ENCODE data around the gene SMCO1.
"Not testable (repeated sequence)": the region's sequence is repeated elsewhere in the genome, so short reads cannot be mapped to it uniquely, and the experiment has no call there.

SMCO1 gene

GRCh38 chr3:196486263-196486662 lies 28.9 kb downstream of the SMCO1 start:
- DNase-seq, result no peak

- no peak for DNase-seq
Measured at GRCh38 chr3:196477678-196478077, 37.5 kb downstream of the SMCO1 start.

- DNase-seq, result no peak
Measured at GRCh38 chr3:196472286-196472685, 42.9 kb downstream of the SMCO1 start.

- no peak for DNase-seq
Measured at GRCh38 chr3:196471551-196471950, 43.6 kb downstream of the SMCO1 start.

- not testable (repeated sequence) for DNase-seq
Measured at GRCh38 chr3:196470182-196470581, 45.0 kb downstream of the SMCO1 start.

DNA sequence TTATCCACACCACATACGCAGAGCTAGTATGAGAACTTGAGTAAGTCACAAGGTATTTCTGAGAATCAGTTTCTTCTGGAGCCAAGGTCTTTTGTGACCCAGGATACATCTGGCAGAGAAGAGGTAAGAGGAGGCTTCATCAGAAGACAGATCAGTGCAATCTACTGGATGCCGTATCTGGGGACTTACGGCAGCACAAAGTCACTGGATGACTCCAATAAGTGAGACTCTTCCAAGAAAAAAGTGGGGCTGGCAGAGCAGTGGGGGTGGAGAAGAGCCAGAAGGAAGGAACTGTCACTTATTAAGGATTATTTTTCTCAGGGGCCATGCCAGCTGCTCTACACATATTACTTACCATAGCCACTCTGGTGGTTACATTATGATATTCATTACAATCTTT lies 51.3 kb downstream of the SMCO1 start:
- no peak for DNase-seq

DNA sequence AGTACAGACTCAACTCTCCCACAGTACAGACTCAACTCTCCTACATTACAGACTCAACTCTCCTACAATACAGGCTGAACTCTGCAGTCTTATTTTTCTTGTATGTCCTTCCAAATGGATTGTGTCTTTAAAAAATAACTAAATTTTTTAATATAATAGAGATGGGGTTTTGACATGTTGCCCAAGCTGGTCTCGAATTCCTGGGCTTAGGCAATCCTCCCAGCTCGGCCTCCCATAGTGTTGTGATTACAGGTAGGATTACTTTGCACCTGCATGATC lies 51.7 kb downstream of the SMCO1 start:
- no peak for DNase-seq

DNA sequence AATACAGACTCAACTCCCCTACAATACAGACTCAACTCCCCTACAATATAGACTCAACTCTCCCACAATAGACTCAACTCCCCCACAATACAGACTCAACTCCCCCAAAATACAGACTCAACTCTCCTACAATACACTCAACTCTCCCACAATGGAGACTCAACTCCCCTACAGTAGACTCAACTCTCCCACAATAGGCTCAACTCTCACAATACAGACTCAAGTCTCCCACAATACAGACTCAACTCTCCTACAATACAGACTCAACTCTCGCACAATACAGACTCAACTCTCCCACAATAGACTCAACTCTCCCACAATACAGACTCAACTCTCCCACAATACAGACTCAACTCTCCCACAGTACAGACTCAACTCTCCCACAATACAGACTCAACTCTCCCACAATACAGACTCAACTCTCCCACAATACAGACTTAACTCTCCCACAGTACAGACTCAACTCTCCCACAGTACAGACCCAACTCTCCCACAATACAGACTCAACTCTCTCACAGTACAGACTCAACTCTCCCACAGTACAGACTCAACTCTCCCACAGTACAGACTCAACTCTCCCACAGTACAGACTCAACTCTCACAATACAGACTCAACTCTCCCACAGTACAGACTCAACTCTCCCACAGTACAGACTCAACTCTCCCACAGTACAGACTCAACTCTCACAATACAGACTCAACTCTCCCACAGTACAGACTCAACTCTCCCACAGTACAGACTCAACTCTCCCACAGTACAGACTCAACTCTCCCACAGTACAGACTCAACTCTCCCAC lies 52.3 kb downstream of the SMCO1 start:
- DNase-seq, result not testable (repeated sequence)

DNA sequence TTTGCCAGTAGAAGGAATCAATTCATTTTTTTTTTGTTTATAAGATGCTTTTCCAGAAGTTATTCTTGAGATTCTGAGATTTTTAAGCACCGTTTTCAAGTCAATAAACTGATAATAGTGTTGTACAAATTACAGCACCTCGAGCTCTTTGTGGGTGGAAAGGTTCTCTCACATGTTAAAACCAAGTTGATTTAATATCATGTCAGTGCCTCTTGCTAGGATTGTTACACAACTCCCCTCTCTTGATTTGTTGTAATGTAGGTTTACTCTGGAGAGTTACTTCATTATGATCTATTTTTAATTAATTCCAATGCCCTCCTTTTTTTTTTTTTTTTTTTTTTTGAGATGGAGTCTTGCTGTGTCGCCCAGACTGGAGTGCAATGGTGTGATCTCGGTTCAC lies 57.1 kb downstream of the SMCO1 start:
- no peak for DNase-seq

GRCh38 chr3:196457470-196457869 lies 57.7 kb downstream of the SMCO1 start:
- not testable (repeated sequence) for DNase-seq

All from activated naive CD4-positive, alpha-beta T cell (primary cell).